Stimulated activated CD8-positive, alpha-beta memory T cell treated with anti-CD3 and anti-CD28 coated beads, Interleukin-7, amount 100 ng/mL, for 1 hour (primary cell): ENCODE measurements around the gene IFNA7.
"Not testable (repeated sequence)": the region's sequence is repeated elsewhere in the genome, so short reads cannot be mapped to it uniquely, and the experiment has no call there.

ENCODE experiments used
- DNase-seq, 2 donors: peaks; one replicate each; pipeline ENCODE4 v3.0.0-alpha.2; 2020; ENCODE audit warnings: low read depth in 2 of 2

Gene IFNA7

GRCh38 chr9:21202105-21202504 lies at the start of gene IFNA7:
Gene IFNA7 (minus strand): TSS chr9:21202205. CDS start chr9:21202165, 40 bp downstream.
- not testable (repeated sequence) for DNase-seq

GRCh38 chr9:21251638-21252037 lies 49.6 kb upstream of the IFNA7 start:
- no peak for DNase-seq

GRCh38 chr9:21251190-21251589 lies 49.2 kb upstream of the IFNA7 start:
- DNase-seq = no peak

- DNase-seq = no peak
These were observed 42.8 kb upstream of the IFNA7 start for GRCh38 chr9:21244836-21245235.

- no peak for DNase-seq
These were observed 37.9 kb upstream of the IFNA7 start, which contains the start of gene IFNA14 for GRCh38 chr9:21239911-21240310. Gene IFNA14 (minus strand): TSS chr9:21240005. CDS start chr9:21239935, 70 bp downstream.

GRCh38 chr9:21236360-21236714 lies 34.3 kb upstream of the IFNA7 start:
- DNase-seq = not testable (repeated sequence)

- DNase-seq = not testable (repeated sequence)
These were observed 33.7 kb upstream of the IFNA7 start for GRCh38 chr9:21235468-21236359.

- DNase-seq = no peak
These were observed 32.2 kb upstream of the IFNA7 start for GRCh38 chr9:21234153-21234687.

GRCh38 chr9:21233258-21233657 lies 31.3 kb upstream of the IFNA7 start:
- no peak for DNase-seq

GRCh38 chr9:21228122-21228521 lies 26.1 kb upstream of the IFNA7 start, which contains the start of gene IFNA17:
Gene IFNA17 (minus strand): TSS chr9:21228222. CDS start chr9:21228173, 49 bp downstream.
- DNase-seq = no peak

GRCh38 chr9:21217211-21217610 lies 15.2 kb upstream of the IFNA7 start, which contains the start of gene IFNA16:
Gene IFNA16 (minus strand): TSS chr9:21217311. CDS start chr9:21217305, 6 bp downstream.
- not testable (repeated sequence) for DNase-seq

- DNase-seq = not testable (repeated sequence)
These were observed 11.7 kb upstream of the IFNA7 start for GRCh38 chr9:21213411-21214326.

GRCh38 chr9:21212160-21212559 lies 10.2 kb upstream of the IFNA7 start:
- DNase-seq = not testable (repeated sequence)

GRCh38 chr9:21210782-21211181 lies 8.8 kb upstream of the IFNA7 start:
- not testable (repeated sequence) for DNase-seq

GRCh38 chr9:21210311-21210710 lies 8.3 kb upstream of the IFNA7 start:
- DNase-seq = no peak

GRCh38 chr9:21207043-21207442 lies 5.0 kb upstream of the IFNA7 start, which contains the start of gene IFNA10:
Gene IFNA10 (minus strand): TSS chr9:21207143. CDS start chr9:21207097, 46 bp downstream.
- DNase-seq = not testable (repeated sequence)

- no peak for DNase-seq
These were observed 3.2 kb upstream of the IFNA7 start for GRCh38 chr9:21205204-21205603.

GRCh38 chr9:21194867-21195776 lies 6.9 kb downstream of the IFNA7 start:
- DNase-seq = not testable (repeated sequence)

GRCh38 chr9:21187487-21187886 lies 14.5 kb downstream of the IFNA7 start, which contains the start of gene IFNA4:
Gene IFNA4 (minus strand): TSS chr9:21187587. CDS start chr9:21187531, 56 bp downstream.
- DNase-seq = not testable (repeated sequence)
